LNCAP (cell line): ENCODE data around the gene AKT1.

Experiments
- CTCF ChIP-seq: fragments of 450-650 bp; IDR thresholded peaks from 2 replicates; pipeline ENCODE4 v1.5.1; 2017; ENCODE audit warnings: mild to moderate bottlenecking

The AKT1 gene

GRCh38 chr14:104827177-104828055 is 31.9 kb upstream of the AKT1 start:
- TF ChIP-seq CTCF: peak; percentile 31; the same call in 1 of the 2 replicates

DNA sequence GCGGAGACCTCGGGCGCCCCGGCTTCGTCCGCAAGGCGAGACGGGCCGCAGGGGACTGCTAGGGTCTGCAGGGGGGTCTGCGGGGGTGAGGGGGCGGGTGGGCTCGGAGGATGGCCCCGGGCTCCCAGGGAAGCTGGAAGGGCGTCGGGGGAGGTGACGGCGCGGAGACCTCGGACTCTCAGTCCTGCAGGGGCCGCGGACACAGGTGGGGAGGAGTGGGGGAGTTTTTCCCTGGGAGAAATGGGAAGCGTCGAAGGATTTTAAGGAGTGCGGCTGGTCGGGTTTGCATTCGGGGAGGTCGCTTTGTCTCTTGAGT is 31.3 kb upstream of the AKT1 start:
- TF ChIP-seq CTCF: no peak

GRCh38 chr14:104826189-104826860 is 30.8 kb upstream of the AKT1 start:
- peak; percentile 82 for TF ChIP-seq CTCF

DNA sequence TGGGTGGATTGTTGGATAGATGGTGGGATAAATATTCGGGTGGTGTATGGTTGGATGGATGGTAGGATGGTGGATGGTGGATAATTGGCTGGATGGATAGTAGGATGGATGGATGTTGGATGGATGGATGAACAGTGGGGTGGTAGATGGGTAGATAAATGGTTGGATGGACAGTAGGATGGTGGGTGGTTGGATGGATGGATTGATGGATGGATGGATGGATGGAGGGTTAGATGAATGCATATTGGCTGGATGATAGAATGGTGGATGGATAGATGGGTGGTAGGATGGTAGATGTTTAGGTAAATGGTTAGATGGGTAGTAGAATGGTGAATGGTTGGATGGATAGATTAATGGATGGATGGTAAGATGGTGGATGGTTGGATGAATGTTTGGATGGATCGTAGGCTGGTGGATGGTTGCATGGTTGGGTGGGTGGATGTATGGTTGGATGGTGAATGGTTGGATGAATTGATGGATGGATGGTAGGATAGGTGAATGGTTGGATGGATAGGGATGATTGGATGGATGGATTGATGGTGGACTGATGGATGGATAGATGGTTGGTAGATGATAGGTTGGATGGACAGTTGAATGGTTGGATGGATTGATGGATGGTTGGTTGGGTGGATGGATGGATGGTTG is 28.9 kb upstream of the AKT1 start:
- no peak for TF ChIP-seq CTCF

DNA sequence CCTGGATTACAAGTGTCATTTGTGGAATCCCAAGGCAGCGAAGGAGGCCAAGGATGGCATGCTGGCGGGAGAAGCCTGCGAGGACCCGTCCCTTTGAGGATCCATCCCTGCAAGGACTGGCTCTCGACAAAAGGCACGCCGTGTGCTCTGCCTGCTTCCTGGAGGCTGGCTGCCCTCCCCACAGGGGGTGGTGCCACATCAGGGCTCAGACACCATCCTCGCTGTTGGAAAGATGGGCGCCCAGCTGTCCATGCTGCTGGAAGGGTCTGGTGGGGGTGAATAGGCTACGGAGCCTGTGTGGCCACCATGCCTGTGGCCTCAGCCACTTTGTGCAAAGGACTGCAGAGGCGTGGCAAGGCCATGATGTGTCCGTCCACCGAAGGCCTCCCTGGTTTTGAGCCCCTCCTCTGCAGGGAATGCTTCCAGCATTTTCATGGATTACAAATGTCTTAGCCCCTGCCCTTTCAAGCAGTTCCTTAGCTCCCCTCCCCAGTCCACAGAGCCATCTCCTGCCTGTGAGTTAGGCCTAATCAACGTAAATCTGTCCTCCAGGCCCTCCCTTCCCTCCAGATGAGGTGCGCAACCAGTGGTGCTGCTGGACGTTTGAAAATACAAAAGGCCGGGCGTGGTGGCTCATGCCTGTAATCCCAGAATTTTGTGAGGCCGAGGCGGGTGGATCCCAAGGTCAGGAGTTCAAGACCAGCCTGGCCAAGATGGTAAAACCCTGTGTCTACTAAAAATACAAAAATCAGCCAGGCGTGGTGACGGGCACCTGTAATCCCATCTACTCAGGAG is 27.5 kb upstream of the AKT1 start:
- TF ChIP-seq CTCF: no peak

GRCh38 chr14:104821971-104822608 is 26.5 kb upstream of the AKT1 start:
- TF ChIP-seq CTCF: no peak
